ENCODE results near the gene SUMF1.

The SUMF1 gene

DNA sequence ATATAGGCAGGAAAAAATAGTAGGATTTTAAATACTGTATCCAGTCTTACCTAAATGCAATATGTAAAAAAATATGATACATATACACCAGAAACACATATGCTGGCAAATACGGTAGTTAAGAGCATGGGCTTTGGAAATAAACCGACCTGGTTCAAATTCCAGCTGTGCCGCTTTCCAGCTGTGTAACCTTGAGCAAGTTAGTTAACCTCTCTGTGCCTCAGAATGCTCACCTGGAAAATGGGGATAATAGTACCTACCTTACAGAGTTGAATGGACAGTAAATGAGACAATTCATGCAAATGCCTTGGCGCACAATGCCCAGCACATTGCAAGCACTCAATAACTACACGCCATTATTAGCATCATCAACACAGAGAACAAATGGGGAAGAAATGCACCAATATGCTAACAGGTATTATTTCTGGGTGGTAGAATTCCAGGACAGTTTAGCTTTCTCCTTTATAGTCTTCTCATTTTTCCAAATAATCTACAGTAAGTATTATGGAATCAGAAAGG is 50.6 kb downstream of the SUMF1 start:
- DNase-seq (ENCODE audit: low read depth in 2 of 2): no peak

DNA sequence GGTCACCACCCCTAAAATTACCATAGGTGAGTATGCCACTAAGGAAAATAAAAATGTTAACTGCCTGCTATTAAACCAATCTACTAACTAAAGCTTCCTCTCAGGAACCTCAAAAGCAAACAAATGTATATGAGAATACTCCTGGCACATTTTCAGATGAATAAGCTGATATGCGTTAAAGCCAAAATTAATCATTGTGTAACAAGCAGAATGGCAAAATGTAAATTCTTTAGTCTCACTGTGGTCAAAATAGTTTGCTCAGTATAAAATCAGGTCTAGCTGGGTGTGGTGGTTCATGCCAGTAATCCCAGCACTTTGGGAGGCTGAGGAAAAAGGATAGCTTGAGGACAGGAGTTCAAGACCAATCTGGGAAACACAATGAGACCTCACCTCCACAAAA is 53.6 kb downstream of the SUMF1 start:
- no peak for DNase-seq (ENCODE audit: low read depth in 2 of 2)

DNA sequence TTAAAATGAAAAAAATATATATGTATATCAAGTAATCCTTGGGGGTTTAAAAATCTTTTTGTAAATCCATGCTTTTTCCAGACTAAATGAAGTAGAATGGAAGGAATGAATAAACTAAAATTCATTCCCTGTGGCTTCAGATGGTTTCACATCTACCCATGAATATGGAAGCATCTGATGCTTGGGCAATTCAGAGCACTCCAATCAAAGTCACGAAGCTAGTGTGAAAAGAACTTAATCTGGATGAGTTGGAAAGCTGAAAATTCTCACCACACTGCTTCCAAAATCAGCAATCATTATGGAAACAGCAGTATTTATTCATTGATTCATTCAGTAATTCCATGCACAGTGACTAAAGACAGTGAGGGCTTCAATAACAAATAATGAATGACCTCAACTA is 55.2 kb downstream of the SUMF1 start:
- DNase-seq (ENCODE audit: low read depth in 2 of 2): no peak

DNA sequence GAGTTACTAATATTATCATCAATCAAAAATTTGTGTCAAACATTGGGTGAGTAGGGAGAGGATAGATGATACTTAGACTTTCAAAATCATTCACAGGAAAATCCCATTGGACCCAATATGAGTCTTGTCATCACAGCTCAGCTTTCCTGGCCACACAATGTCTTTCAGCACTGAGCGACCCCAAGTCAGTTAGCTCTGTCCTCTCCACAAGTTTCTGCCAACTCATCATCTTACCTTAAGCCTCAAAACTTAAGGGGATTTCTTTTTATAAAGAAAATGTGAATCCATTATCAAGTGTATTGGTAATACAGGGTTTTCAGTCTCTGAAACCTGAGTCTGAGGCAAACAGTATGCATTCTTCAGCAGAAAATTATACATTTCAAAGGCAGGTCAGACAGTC is 55.8 kb downstream of the SUMF1 start:
- DNase-seq (ENCODE audit: low read depth in 2 of 2): no peak

DNA sequence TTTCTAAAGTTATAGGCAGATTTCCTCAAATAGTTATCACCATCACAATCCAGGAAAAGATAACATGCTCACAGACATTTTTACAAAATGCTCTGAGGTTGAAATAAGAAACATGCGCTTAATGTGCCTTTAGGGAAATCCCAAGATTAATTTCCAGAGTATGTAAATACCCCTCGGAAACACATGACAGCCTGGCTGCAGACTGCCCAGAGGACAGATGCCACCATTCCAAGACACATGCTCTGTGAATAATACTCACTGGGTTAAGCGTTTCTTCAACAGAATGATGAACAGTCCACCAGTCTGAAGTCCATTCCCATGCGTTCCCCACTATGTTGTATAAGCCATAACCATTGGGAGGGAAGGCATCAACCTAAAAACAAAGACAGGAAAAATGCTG is 56.5 kb downstream of the SUMF1 start:
- no peak for DNase-seq (ENCODE audit: low read depth in 2 of 2)

DNA sequence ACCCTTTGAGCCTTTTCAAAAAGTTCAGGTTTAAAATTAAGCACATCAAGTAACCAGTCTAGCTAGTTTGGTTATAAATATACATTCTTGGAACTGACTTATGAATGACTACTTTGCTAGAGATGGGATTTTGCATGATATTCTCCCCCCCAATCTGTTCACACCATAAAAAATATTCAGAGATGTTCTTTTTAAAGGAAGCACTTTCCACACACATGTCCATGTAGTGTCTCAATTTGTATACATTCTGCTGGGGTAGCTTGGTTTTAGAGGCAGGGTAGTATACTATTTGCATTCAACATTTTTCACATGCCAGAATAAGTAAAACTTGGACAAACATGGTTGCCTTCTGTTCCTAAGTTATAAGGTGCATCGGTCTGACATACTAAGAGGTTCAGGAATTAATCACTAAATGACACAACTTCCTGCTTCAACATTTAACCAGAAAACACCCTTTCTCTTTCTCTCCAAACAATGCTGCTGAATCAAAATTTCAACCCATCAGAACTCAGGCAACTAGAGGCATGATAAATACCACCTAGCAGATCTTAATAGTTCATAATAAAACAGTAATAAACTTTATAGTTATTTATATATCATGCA is 57.0 kb downstream of the SUMF1 start:
- no peak for DNase-seq (ENCODE audit: low read depth in 2 of 2)

DNA sequence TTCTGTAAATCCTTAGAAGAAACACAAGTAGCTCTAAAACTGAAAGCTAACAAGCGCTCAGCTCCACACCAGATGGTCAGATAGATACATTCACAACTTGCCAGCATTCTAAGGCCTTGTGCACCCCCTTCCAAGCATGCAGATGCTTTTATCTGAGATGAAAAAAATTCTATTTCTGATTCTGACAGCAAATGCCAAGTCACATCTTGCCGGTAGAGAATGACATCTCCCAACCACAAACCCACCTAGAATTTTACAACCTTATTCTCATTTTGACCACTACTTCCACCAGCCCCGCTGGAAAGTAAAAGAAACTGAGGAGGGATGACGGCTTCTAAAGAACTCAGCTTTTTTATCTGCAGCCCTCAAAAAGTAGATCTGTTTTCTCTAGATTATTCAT is 57.7 kb downstream of the SUMF1 start:
- DNase-seq (ENCODE audit: low read depth in 2 of 2): no peak

DNA sequence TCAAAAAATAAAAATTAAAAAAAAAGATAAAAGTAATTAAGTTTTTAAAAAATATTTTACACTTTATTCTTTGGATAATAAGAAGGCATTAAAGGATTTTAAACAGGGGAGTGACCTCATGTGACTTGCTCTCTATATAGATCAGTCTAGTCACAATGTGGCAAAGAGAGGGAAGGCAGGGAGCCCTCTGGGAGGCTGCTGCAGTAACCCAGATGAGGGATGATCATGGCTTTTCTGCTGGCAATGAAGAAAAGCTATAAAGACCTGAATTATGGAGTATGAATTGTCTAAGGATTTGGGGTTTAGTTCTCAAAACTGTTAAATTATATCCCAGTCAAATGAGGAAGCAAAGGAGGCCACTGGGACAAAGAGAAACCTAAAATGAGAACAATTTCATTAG is 58.1 kb downstream of the SUMF1 start:
- no peak for DNase-seq (ENCODE audit: low read depth in 2 of 2)

DNA sequence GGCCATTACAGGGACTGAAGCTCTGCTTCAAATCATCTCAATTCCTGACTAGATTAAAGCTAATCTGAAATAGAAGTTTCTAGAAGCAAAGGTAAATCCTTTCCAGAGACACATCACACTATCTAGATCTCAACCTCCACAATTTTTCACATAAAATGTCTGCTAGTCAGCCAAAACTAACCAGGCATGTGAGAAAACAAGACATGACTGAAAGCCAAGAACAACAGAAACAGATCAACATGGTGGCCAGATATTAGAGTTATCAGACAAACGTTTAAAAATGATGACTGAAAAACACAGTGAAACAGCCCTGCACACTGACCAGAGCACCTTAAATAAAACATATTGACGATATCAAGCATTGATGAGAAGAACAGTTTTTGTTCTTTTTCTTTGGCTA is 59.1 kb downstream of the SUMF1 start:
- DNase-seq (ENCODE audit: low read depth in 2 of 2): no peak

DNA sequence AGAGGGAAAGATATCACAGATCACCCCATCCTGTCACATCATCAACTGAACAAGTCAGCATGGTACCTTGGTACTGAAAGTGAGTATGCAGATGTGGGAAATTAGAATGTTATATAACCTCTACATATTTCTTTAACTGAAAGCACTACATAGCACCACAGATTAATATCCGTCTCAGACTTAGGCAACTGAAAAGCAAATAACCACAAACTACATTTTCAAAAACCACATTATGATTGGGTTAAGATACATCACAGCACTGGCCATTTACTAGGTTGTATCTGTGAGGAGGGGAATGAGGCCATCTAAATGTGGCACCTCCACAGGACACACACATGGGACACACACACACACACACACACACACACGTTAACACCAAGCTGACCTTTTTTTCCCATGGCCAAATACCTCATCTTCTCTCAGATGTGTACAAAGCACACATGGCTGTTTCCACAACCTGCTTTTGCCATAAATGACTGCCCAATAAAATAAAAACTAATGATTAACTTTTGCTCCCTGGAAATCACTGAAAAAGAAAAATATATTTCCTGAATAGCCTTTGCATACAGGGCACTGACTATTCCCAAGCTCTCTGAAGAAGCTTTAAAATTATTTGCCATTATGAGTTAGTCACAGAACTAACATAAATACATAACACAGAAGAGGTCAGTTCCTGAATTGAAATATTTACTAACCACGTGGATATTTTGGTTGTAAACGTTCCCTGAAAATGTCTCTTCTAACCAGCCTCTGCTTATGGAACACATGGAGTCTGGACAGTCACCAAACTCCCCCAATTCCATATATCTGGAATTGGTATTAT is 60.1 kb downstream of the SUMF1 start:
- DNase-seq (ENCODE audit: low read depth in 2 of 2): no peak

DNA sequence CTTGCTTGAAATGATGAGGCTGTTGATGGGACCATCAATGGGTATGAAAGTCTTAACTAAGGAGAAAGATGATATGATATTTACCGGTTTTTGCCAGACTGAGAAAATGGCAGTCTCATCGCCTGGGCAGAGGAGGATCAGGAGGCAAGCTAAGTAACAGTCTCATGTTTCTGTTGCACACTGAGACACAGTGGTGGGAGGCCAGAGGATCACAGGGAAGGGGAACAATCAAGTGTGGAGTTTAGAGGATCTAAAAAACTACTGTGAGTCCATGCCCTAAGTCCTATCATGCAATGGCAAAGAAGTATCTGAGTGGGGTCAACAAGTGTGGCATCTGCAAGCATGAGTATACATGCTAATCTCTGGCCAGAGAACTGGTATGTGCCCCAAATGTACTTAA is 62.2 kb downstream of the SUMF1 start:
- DNase-seq (ENCODE audit: low read depth in 2 of 2): no peak

DNA sequence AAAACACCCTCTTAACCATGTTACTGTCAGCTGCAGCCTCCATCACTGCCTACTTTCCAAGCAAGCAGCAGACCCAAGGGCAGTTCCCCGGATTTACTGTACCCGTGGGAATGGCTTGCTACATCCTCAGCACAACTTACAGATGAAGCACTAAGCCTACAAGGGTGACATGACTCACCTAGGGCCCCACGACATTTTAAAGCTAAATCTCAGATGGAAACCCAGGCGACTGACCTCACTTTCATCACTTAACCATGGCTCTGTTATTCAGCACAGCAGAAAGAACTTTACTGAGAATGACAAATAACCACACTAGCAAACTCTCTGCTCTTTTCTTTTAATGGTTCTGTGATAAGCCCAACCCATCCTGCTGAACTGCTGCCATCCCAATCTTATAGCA is 65.6 kb downstream of the SUMF1 start:
- DNase-seq (ENCODE audit: low read depth in 2 of 2): no peak

DNA sequence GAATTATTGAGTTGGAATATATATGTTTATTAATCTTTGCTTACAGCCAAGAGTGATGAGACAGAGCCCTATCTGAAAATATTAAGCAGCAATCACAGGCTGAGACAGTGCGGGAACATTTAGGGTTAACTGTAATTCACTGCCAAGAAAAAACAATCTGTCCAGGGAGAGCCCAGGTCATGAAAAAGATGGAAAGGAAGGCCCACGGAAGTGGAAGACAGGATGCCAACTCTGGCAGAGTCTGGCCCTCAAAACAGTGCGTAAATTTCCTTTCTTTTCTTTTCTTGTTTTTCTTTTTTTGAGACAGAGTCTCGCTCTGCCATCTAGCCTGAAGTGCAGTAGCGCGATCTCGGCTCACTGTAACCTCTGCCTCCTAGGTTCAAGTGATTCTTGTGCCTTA is 67.6 kb downstream of the SUMF1 start:
- DNase-seq (ENCODE audit: low read depth in 2 of 2): no peak

DNA sequence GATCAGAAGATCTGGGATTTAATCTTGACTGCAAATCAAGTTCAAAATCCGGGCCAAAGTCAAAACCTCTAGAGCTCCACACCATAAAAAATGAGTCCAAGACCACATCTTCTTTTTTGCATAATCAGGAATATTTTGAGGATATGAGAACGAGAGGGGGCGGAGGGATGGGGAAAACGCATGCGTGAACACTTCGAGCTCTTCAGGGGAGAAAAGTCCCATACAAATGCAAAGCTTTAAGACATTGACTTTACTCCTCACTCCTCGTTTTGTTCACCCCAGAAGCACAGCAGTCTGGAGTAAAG is 68.2 kb downstream of the SUMF1 start:
- DNase-seq (ENCODE audit: low read depth in 2 of 2): no peak

DNA sequence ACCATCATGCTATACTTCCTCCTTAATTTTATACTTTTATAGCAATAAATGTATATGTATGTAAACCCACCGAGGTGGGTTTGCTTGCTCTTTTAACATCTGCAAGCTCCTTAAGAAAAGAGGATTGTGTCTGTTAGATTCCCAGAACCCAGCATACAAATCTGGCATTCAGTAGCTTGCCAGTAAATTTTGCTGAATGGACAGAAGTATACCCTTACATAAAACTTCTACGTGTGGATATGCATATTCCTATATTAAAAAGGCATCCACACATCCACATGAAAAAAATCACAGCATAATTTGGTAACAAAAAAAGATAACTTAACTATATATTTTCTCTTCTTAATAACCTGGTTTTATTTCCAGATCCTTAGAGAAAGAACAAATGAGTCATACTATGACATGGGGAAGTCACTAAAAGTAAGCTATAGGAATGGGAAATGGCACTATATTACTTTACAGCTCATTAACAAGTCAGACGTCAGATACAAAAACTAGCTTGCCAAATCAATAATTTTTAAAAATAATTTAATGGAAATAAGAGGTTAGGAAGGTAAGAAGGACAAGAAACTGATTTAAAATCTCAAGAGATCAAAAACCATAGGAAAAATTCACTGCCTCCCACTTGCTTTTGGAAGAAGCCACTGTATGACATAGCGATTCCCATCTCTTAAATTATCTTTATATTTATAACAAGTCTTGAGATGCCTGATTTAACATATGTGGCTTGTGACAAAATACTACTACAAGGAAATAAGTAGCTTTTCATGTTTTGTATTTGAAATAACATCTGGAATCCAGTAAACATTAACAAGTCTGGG is 68.7 kb downstream of the SUMF1 start:
- no peak for DNase-seq (ENCODE audit: low read depth in 2 of 2)

DNA sequence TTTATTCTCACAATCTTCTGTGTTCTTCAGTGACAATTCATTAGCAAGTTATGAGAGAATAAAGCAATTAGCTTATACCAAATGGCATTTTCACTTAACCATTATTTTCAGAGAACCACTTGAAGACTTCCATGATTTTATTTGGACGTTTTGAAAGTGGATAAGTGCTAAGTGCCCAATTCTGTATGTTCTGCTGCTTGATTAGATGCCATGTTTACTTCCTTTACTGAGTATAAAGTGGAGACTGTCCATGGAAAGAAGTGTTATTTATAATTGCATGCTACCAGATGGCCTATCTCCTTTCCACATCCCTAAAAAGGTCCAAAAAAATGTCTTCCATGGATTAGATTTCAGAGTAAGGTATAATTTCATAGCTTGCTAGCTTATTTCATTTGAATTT is 69.6 kb downstream of the SUMF1 start:
- no peak for DNase-seq (ENCODE audit: low read depth in 2 of 2)

DNA sequence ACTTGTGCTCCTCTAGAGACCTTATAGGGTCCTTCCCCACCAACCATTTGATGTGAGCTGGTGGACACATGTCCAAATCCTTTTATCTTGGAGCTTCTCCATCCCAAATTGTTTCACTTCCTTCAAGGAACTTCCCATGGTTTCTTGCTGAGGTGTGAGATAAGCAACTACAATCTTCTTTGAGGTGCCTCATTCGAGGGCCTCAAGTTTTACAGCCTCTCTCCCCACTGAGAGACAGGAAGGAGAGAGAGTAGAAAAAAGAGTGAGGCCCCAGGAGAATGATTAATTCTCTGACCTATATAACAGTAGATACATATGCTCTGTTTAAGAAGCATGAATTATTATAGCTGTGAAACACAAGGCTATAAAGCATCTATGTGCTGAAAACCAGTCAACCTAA is 70.5 kb downstream of the SUMF1 start:
- DNase-seq (ENCODE audit: low read depth in 2 of 2): no peak

DNA sequence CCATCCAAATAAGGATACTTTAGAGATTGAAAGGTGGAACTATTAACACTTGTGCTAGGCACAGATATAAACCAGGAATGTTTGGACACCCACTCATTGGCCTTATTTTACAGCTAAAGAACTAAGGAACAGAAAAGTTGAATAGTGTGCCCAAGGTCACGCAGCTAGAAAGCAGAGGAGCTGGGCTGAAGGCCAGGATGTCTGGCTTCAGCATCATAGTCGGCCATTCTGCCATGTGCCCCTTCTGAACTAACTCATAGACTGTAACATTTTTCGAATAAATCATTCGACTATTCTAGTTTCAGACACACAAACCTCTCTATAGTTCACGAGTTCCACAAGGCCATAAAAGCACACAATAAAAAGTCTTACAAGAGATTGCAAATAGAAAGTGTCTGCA is 71.1 kb downstream of the SUMF1 start:
- no peak for DNase-seq (ENCODE audit: low read depth in 2 of 2)

DNA sequence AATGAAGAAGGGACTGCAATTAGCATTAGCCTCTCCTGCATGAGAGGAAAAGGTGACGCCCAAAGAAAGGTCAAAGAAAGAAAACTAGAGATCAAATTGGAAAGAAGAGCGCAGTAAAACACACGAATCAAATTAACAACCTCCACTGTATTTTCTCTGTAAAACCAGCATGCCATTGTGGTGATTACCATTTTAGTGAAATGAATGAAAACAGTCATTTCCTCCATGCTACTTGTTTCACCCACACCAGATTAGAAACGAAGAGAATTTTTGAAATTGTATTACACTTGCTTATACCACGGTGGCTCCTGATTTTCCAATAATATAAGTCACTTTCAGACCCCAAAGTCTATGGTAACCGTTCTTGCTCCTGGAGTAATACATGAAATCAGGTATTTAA is 71.6 kb downstream of the SUMF1 start:
- no peak for DNase-seq (ENCODE audit: low read depth in 2 of 2)

DNA sequence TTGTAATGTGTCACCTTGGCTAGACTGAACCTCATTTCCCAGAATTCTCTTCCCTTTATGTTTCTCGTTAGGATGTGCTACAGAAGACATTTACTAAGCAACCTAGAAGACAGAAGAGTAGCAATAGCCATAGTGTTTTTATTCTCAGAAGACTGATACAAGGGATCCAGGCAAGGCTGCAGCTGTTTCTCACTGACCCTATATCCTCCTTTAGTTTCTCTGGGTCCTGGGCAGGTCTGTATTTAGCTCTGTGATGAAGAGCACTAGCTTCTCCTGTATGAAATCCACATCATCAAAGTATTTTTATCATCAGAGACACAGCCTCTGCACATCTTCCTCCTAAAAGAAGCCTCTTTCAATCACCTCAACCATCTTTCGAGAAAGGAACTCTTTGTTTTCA is 72.5 kb downstream of the SUMF1 start:
- no peak for DNase-seq (ENCODE audit: low read depth in 2 of 2)

DNA sequence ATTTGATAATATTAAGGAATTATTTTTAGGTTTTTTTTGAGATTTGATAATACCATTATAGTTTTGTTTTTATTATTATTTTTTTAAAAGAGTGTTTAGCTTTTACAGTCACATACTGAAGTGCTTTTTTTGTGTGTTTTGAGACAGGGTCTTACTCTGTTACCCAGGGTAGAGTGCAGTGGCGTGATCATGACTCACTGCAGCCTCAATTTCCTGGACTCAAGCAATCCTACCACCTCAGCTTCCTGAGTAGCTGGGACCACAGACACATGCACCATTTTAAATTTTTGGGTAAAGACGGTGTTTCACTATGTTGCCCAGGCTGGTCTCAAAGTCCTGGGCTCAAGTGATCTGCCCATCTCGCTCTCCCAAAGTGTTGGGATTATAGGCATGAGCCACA is 73.0 kb downstream of the SUMF1 start:
- no peak for DNase-seq (ENCODE audit: low read depth in 2 of 2)

DNA sequence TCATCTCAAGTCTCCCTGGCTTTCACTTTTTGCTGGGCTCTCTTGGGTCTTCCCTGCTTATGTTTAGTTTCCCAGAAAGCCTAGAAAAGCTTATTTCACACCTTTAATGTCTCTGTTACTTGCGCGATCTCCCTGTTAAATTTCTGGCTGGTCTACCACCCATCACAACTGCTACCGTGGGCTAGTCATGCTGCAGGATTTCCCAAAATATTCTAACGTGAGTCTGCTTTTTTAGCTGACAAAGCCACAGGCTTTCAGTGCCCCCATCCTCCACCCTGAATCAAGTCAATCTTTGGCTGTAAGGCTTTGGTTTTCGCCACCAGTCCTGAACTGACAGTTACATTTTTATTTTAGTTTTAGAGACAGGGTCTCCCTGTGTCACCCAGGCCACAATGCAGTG is 74.1 kb downstream of the SUMF1 start:
- DNase-seq (ENCODE audit: low read depth in 2 of 2): no peak
